ENCODE results near the gene SFSWAP. TPM values are rescaled to one million over a fixed set of nuclear protein-coding genes. Genes with fewer than 3 reads are reported as not detected.

SFSWAP gene
- total and polyA plus RNA-seq, 8 donors: 14.8 to 194 (median 45.2) TPM

DNA sequence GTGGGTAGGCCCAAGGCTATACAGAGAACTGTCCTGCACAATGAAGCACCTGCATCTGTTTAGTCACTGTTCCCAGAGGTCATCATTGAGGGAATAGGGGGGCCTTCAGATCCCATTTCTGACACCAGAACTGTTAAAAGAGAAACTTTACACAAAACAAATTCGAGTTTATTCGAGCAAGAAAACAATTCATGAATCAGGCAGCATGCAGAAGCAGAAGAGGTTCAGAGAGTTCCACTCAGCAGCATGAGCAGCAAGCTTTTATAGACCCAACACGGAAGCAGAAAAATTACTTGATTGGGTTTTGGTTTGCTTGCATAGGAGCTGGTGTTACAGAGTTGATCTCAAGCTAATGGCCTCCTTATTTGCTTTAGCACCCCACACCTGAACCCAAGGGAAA, 1.7 kb upstream of the SFSWAP start:
- Histone ChIP-seq H3K36me3 (peaks cover 3 to 9% (median 6%) of the 10 kb centered on the region in 4 donors), H3K27me3 (no peaks in the 10 kb centered on the region), H3K9me3 (peaks cover 0 to 10% (median 8%) of the 10 kb centered on the region in 4 donors), H3K27ac (no peak overlapping the region), H3K4me1 (peaks cover 20 to 30% (median 29%) of the 10 kb centered on the region in 4 donors), H3K4me3 (no peak overlapping the region)
- 93 to 98% (median 96%) methylated on average over 3 of the region's 3 CpGs for WGBS, 5 donors
- intact Hi-C loops (cut with DNase I; ENCODE audit: low total_unique reads): no loop called here
- TF ChIP-seq EP300 (IDR thresholded peaks at IDR 0.05): no peak
- TF ChIP-seq, protein P1, sequence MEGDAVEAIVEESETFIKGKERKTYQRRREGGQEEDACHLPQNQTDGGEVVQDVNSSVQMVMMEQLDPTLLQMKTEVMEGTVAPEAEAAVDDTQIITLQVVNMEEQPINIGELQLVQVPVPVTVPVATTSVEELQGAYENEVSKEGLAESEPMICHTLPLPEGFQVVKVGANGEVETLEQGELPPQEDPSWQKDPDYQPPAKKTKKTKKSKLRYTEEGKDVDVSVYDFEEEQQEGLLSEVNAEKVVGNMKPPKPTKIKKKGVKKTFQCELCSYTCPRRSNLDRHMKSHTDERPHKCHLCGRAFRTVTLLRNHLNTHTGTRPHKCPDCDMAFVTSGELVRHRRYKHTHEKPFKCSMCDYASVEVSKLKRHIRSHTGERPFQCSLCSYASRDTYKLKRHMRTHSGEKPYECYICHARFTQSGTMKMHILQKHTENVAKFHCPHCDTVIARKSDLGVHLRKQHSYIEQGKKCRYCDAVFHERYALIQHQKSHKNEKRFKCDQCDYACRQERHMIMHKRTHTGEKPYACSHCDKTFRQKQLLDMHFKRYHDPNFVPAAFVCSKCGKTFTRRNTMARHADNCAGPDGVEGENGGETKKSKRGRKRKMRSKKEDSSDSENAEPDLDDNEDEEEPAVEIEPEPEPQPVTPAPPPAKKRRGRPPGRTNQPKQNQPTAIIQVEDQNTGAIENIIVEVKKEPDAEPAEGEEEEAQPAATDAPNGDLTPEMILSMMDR (IDR thresholded peaks at IDR 0.05): no peak
- no peak for TF ChIP-seq POLR2AphosphoS5 (IDR thresholded peaks at IDR 0.05)
- TF ChIP-seq POLR2A (IDR thresholded peaks at IDR 0.05): no peak
- DNase-seq: no peak

DNA sequence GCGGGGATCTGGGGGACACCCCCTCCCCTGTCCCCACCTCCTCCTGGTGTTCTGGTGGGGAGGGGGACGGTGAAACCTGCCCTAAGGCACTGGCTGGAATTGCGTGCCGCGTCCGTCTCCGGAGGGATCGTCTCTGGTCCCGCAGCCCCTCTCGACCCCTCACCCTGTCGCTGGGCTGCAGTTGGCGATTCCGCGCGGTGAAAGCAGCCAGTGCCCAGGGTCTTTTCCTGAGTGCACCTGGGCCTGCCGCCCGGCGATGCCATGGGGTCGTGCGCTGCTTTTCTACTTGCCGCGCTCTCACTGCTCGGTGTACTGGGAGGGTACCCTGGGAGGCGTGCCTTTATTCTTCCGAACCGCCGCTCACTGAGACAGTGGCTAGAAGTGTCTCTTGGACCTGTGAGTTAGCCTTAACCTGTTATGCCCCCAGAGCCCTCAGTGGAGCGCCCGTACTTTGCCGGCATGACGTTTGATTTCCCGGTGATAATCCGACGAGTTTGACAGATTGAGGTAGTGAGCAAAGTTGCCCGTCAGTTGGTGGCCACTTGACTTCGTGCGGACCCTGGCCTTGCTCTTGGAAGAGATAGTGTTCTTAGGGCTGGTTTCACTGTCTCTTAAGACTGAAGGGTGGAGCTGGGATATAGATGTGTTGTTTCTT, 788 bp downstream of the SFSWAP start:
- peak in 1 of 2 donors; percentile 21 for DNase-seq
- H3K27me3 ChIP-seq: no peaks in the 10 kb centered on the region
- H3K36me3 ChIP-seq: peaks cover 27 to 34% (median 31%) of the 10 kb centered on the region in 4 donors
- H3K4me1 ChIP-seq: peaks cover 20 to 30% (median 29%) of the 10 kb centered on the region in 4 donors
- H3K9me3 ChIP-seq: no peaks in the 10 kb centered on the region
- WGBS, 5 donors: 0 to 5% (median 1%) methylated on average over 13 to 37 of the region's 37 CpGs
- intact Hi-C loops (cut with DNase I; ENCODE audit: low total_unique reads): no loop called here
- TF ChIP-seq POLR2AphosphoS5 (IDR thresholded peaks at IDR 0.05) (no peak), EP300 (IDR thresholded peaks at IDR 0.05) (no peak), POLR2A (IDR thresholded peaks at IDR 0.05) (no peak)
- TF ChIP-seq, protein P1 (IDR thresholded peaks at IDR 0.05): no peak
- H3K4me3 ChIP-seq: peak overlapping the region; percentile 92 to 100 (median 100)
- H3K27ac ChIP-seq: peak overlapping the region in 4 of 5 donors; percentile 89 to 95 (median 94)

DNA sequence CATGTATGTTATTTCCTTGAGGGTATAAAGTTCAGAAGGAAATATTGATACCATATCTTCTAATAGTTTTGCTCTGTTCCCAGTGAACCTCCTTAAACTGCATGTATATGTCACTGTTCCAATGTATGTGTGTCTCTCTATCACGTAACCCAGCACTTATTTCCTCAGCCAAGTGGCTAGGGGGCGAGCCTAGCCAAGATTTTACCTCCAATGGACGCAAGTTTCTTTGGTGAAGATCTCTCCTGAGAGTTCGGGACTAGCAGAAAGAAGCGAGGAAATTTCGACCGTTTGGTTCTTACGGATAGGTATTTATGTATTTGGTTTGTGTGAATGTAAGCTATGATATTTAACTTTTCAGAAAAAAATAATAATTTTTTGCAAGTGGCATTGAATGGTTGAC, 2.5 kb downstream of the SFSWAP start:
- no peak for DNase-seq
- peaks cover 20 to 30% (median 29%) of the 10 kb centered on the region in 4 donors for H3K4me1 ChIP-seq
- no peaks in the 10 kb centered on the region for H3K9me3 ChIP-seq
- TF ChIP-seq POLR2AphosphoS5 (IDR thresholded peaks at IDR 0.05) (no peak), POLR2A (IDR thresholded peaks at IDR 0.05) (no peak), EP300 (IDR thresholded peaks at IDR 0.05) (no peak)
- TF ChIP-seq, protein P1 (IDR thresholded peaks at IDR 0.05): no peak
- no peaks in the 10 kb centered on the region for H3K27me3 ChIP-seq
- intact Hi-C loops (cut with DNase I; ENCODE audit: low total_unique reads): no loop called here
- H3K4me3 ChIP-seq: no peak overlapping the region
- H3K27ac ChIP-seq: no peak overlapping the region
- H3K36me3 ChIP-seq: peaks cover 41 to 50% (median 48%) of the 10 kb centered on the region in 4 donors
- WGBS, 5 donors: 81 to 94% (median 90%) methylated on average over 8 of the region's 8 CpGs

DNA sequence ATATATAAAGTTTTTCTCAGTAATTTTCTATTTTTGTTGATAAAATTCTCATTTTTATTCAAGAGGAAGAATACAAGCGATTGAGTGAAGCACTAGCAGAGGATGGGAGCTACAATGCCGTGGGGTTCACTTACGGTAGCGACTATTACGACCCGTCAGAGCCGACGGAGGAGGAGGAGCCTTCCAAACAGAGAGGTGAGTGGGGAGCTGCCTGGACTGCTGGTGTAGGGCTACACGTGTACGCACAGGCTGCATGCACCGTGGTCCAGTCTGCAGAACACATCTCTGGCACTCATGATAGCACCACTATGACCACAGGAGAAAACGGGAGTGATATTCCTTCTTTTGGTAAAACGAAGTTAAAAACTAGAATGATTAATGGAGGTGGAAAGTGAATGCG, 3.9 kb downstream of the SFSWAP start:
- no peak for DNase-seq
- peaks cover 55 to 65% (median 62%) of the 10 kb centered on the region in 4 donors for H3K36me3 ChIP-seq
- 90 to 97% (median 94%) methylated on average over 14 of the region's 14 CpGs for WGBS, 5 donors
- TF ChIP-seq, protein P1 (IDR thresholded peaks at IDR 0.05): no peak
- TF ChIP-seq POLR2AphosphoS5 (IDR thresholded peaks at IDR 0.05) (no peak), EP300 (IDR thresholded peaks at IDR 0.05) (no peak), POLR2A (IDR thresholded peaks at IDR 0.05) (no peak)
- intact Hi-C loops (cut with DNase I; ENCODE audit: low total_unique reads): no loop called here
- H3K4me1 ChIP-seq: peaks cover 20 to 30% (median 29%) of the 10 kb centered on the region in 4 donors
- H3K27me3 ChIP-seq: no peaks in the 10 kb centered on the region
- H3K4me3 ChIP-seq: no peak overlapping the region
- H3K9me3 ChIP-seq: no peaks in the 10 kb centered on the region
- no peak overlapping the region for H3K27ac ChIP-seq

All from stomach (tissue), 9 donors.